ENCODE results near the gene EMP3. TPM values are rescaled to one million over a fixed set of nuclear protein-coding genes. Genes with fewer than 3 reads are reported as not detected.

Gene EMP3
- total and polyA plus RNA-seq, 9 of the 15 experiments (the other 6 are each of a cell fraction or from before 2014, with no cell fraction given), result 123 to 386 (median 296) TPM

GRCh38 chr19:48310227-48310626 lies 15.1 kb upstream of the EMP3 start (continued):
- TF ChIP-seq, protein P1, sequence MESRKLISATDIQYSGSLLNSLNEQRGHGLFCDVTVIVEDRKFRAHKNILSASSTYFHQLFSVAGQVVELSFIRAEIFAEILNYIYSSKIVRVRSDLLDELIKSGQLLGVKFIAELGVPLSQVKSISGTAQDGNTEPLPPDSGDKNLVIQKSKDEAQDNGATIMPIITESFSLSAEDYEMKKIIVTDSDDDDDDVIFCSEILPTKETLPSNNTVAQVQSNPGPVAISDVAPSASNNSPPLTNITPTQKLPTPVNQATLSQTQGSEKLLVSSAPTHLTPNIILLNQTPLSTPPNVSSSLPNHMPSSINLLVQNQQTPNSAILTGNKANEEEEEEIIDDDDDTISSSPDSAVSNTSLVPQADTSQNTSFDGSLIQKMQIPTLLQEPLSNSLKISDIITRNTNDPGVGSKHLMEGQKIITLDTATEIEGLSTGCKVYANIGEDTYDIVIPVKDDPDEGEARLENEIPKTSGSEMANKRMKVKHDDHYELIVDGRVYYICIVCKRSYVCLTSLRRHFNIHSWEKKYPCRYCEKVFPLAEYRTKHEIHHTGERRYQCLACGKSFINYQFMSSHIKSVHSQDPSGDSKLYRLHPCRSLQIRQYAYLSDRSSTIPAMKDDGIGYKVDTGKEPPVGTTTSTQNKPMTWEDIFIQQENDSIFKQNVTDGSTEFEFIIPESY (CRISPR knock-in tag; IDR thresholded peaks at IDR 0.05), result no peak
- no peak for TF ChIP-seq POLR2A (conservative IDR thresholded peaks at IDR 0.05)
- TF ChIP-seq BRCA1 (IDR thresholded peaks at IDR 0.05), result no peak
- no peak for TF ChIP-seq BRCA1 (CRISPR knock-in tag; IDR thresholded peaks at IDR 0.05)
- no peak for TF ChIP-seq CBFB (CRISPR knock-in tag; IDR thresholded peaks at IDR 0.05)
- TF ChIP-seq NFYB (IDR thresholded peaks at IDR 0.05; ENCODE audit: extremely low read depth, insufficient read length), result no peak
- TF ChIP-seq C11orf30 (IDR thresholded peaks at IDR 0.05; ENCODE audit: low read depth), result no peak

DNA sequence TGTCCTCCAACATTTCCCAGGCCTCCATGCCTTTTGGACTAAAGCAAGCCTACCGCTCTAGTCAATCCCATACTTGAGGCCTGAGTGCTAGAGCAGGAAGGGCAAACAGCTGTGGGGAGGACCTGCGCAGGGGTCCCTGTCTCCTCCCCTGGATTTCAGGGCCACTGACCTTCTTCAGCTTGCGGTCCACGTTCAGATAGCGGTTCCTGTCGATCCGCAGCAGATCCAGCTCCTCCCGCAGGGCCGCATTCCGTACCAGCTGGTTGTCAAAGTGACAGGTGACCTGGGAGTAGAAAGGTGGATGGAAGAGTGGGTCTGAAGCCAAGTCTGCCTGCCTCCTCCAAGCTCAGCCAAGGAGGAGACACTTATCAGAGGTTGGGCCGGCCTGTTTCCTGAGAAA lies 14.0 kb upstream of the EMP3 start:
- TF ChIP-seq, protein P2, sequence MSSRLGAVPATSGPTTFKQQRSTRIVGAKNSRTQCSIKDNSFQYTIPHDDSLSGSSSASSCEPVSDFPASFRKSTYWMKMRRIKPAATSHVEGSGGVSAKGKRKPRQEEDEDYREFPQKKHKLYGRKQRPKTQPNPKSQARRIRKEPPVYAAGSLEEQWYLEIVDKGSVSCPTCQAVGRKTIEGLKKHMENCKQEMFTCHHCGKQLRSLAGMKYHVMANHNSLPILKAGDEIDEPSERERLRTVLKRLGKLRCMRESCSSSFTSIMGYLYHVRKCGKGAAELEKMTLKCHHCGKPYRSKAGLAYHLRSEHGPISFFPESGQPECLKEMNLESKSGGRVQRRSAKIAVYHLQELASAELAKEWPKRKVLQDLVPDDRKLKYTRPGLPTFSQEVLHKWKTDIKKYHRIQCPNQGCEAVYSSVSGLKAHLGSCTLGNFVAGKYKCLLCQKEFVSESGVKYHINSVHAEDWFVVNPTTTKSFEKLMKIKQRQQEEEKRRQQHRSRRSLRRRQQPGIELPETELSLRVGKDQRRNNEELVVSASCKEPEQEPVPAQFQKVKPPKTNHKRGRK (tag; IDR thresholded peaks at IDR 0.05), result no peak
- TF ChIP-seq E2F6 (IDR thresholded peaks at IDR 0.05; ENCODE audit: borderline replicate concordance in 1 of 2, extremely low read depth in 1 of 2, insufficient read depth in 1 of 2, insufficient read length in 1 of 2, low read depth in 1 of 2, low read length in 1 of 2, poor library complexity in 1 of 2, severe bottlenecking in 1 of 2), result no peak
- TF ChIP-seq BACH1 (tag; IDR thresholded peaks at IDR 0.05), result no peak
- TF ChIP-seq CGGBP1 (CRISPR knock-in tag; IDR thresholded peaks at IDR 0.05), result no peak
- TF ChIP-seq HCFC1 (IDR thresholded peaks at IDR 0.05; ENCODE audit: low read depth, low read length), result no peak
- TF ChIP-seq GATAD2A (IDR thresholded peaks at IDR 0.05), result no peak
- TF ChIP-seq HMGXB4 (CRISPR knock-in tag; IDR thresholded peaks at IDR 0.05), result no peak
- in situ Hi-C loops (cut with MboI), result no loop called here
- Histone ChIP-seq H2AFZ (ENCODE audit: low read depth, low read length) (no peak overlapping the region), H3K9me3 (replicated peaks; ENCODE audit: control insufficient read depth, insufficient read depth, low read depth, low read length) (no peaks in the 10 kb centered on the region), H3K36me3 (ENCODE audit: control insufficient read depth, insufficient read depth, low read length) (no peaks in the 10 kb centered on the region), H3K79me2 (ENCODE audit: control insufficient read depth, insufficient read depth, low read length) (no peaks in the 10 kb centered on the region), H3K9me1 (ENCODE audit: control insufficient read depth, insufficient read depth, low read length) (no peaks in the 10 kb centered on the region), H3K9ac (ENCODE audit: insufficient read depth in 1 of 2, low read depth in 2 of 2, low read length in 2 of 2) (no peak overlapping the region), H3K27me3 (ENCODE audit: control insufficient read depth in 2 of 2, insufficient read depth in 2 of 2, low read length in 2 of 2) (no peaks in the 10 kb centered on the region; a peak in 2 of 5 replicates), H4K20me1 (replicated peaks; ENCODE audit: control insufficient read depth, insufficient read depth, low read length) (no peaks in the 10 kb centered on the region), H3K4me3 (no peak overlapping the region), H3K27ac (ENCODE audit: extremely low read depth, low read depth, low read length) (no peak overlapping the region), H3K4me2 (ENCODE audit: insufficient read depth, low read length) (no peak overlapping the region), H3K4me1 (replicated peaks in 1 of 2; ENCODE audit: control insufficient read depth in 2 of 2, insufficient read depth in 2 of 2, low read length in 2 of 2) (peaks cover 14 to 16% of the 10 kb centered on the region in 2 experiments)
- BruUV-seq (replicated peaks), result no TSS peak
- WGBS (ENCODE audit: insufficient coverage, low coverage, missing lambda C conversion rate), result 74% methylated on average over 11 of the region's 11 CpGs
- ChIA-PET POLR2A (no interaction called here), CTCF (ENCODE audit: low intra/inter-chr PET ratio) (no interaction called here)
- intact Hi-C loops (cut with micrococcal nuclease), result no loop called here
- no peak for DNase-seq (ENCODE audit: extremely low read depth in 1 of 4, low spot score in 3 of 4)
- no peak for ATAC-seq
- no peak for FAIRE-seq

Measured in K562 (cell line).